K562 (cell line): ENCODE measurements around the gene MOB1A. TPM values are rescaled to one million over a fixed set of nuclear protein-coding genes. Genes with fewer than 3 reads are reported as not detected.
A peak's percentile ranks its signal among the peaks of the same experiment; 100 is the strongest.

Experiments used
- ATAC-seq: fragments of 200-7000 bp; cut with Tn5 transposase; 3 replicates; pipeline ENCODE4 v1.9.1; 2020; ENCODE audit warnings: moderate library complexity
- BruUV-seq: library from RNA; stranded (reverse); fragments of 400-500 nt; replicated peaks from 2 replicates; lab custom pipeline; 2021; lab: Mats Ljungman, UMichigan
- CTCF ChIA-PET: fragments of 300-600 bp; formaldehyde crosslinking; extraction: SDS; loops from one replicate; lab custom pipeline; 2021; ENCODE audit warnings: low intra/inter-chr PET ratio; lab: Yijun Ruan, JAX
- POLR2A ChIA-PET: fragments of 300-600, 350-650 bp; sonication (Branson Sonifier 250); formaldehyde crosslinking; extraction: SDS; loops from one replicate; lab custom pipeline; 2021; ENCODE audit warnings: antibody characterized with exemption, inconsistent platforms; lab: Yijun Ruan, JAX
- DNase-seq, 4 experiments: peaks; one replicate each; pipeline versions ENCODE4 v3.0.0 to v3.0.0-alpha.2; 2011 to 2018; ENCODE audit warnings: low spot score in 3 of 4, mixed read lengths in 3 of 4; ENCODE audit errors: extremely low read depth in 1 of 4
- FAIRE-seq: peaks from 2 replicates; lab custom pipeline; 2011; peaks lifted over from hg19 to GRCh38; lab: Jason Lieb, UNC
- H2AFZ ChIP-seq: 2 replicates; pipeline ENCODE4 v1.6.0; 2011; ENCODE audit warnings: low read depth, low read length, control low read depth, inconsistent platforms
- H3K27ac ChIP-seq: fragments of 200-600 bp; 3 replicates; pipeline ENCODE4 v1.8.0; 2011; ENCODE audit warnings: low read depth, mild to moderate bottlenecking, control low read depth, inconsistent platforms, low read length, moderate library complexity, mixed read lengths; ENCODE audit errors: extremely low read depth
- H3K27me3 ChIP-seq, 2 experiments: fragments of 300-600 bp in 1 of 2; 2 replicates in 1 of 2; 3 replicates in 1 of 2; pipeline versions ENCODE4 v1.6.0 to v1.8.0; 2011; ENCODE audit warnings: inconsistent platforms in 2 of 2, low read length in 2 of 2, mild to moderate bottlenecking in 1 of 2, mixed read lengths in 1 of 2, moderate library complexity in 1 of 2; ENCODE audit not compliant: control insufficient read depth in 2 of 2, insufficient read depth in 2 of 2
- H3K36me3 ChIP-seq: fragments of 300-600 bp; 3 replicates; pipeline ENCODE4 v1.8.0; 2011; ENCODE audit warnings: mild to moderate bottlenecking, low read length, inconsistent platforms; ENCODE audit not compliant: control insufficient read depth, insufficient read depth
- H3K4me1 ChIP-seq, 2 experiments: fragments of 200-600 bp in 1 of 2; replicated peaks in 1 of 2; 2 replicates in 1 of 2; 3 replicates in 1 of 2; pipeline versions ENCODE4 v1.5.1 to v1.8.0; 2011; ENCODE audit warnings: inconsistent platforms in 2 of 2, low read length in 2 of 2, mild to moderate bottlenecking in 1 of 2, mixed read lengths in 1 of 2, moderate library complexity in 1 of 2; ENCODE audit not compliant: control insufficient read depth in 2 of 2, insufficient read depth in 2 of 2
- H3K4me2 ChIP-seq: 2 replicates; pipeline ENCODE4 v1.6.1; 2011; ENCODE audit warnings: low read length, control low read depth, inconsistent platforms, mixed read lengths; ENCODE audit not compliant: insufficient read depth
- H3K4me3 ChIP-seq: fragments of 200-600 bp; sonication (generic), shearing (Covaris generic); 2 replicates; pipeline ENCODE4 v1.5.1; 2016; ENCODE audit warnings: control low read depth, inconsistent platforms
- H3K79me2 ChIP-seq: fragments of 200-600 bp; 3 replicates; pipeline ENCODE4 v1.8.0; 2011; ENCODE audit warnings: low read length, inconsistent platforms; ENCODE audit not compliant: control insufficient read depth, insufficient read depth
- H3K9ac ChIP-seq, 2 experiments: 2 replicates each; pipeline versions ENCODE4 v1.6.0 to v1.6.1; 2011; ENCODE audit warnings: low read depth in 2 of 2, low read length in 2 of 2, control low read depth in 1 of 2, inconsistent platforms in 1 of 2, mild to moderate bottlenecking in 1 of 2, mixed read lengths in 1 of 2; ENCODE audit not compliant: insufficient read depth in 1 of 2
- H3K9me1 ChIP-seq: one replicate; pipeline ENCODE4 v1.6.0; 2011; ENCODE audit warnings: inconsistent platforms, mild to moderate bottlenecking, low read length, moderate library complexity; ENCODE audit not compliant: control insufficient read depth, insufficient read depth
- H3K9me3 ChIP-seq: replicated peaks from 2 replicates; pipeline ENCODE4 v1.5.1; 2011; ENCODE audit warnings: low read depth, low read length, inconsistent platforms; ENCODE audit not compliant: control insufficient read depth, insufficient read depth
- H4K20me1 ChIP-seq: replicated peaks from 2 replicates; pipeline ENCODE4 v1.6.1; 2011; ENCODE audit warnings: low read length, inconsistent platforms, mixed read lengths; ENCODE audit not compliant: control insufficient read depth, insufficient read depth
- DPF2 ChIP-seq: fragments of 450-650 bp; IDR thresholded peaks from 2 replicates; pipeline ENCODE4 v1.6.1; 2016
- GABPB2 ChIP-seq: fragments of 250-450 bp; sonication (Bioruptor Pico); conservative IDR thresholded peaks from 2 replicates; pipeline ENCODE4 v1.5.1; 2021; ENCODE audit warnings: mild to moderate bottlenecking
- MBD1 ChIP-seq: fragments of 250-450 bp; sonication (Bioruptor Pico); IDR thresholded peaks from 2 replicates; pipeline ENCODE4 v1.8.0; 2022; ENCODE audit warnings: inconsistent platforms
- NFE2 ChIP-seq: IDR thresholded peaks from 2 replicates; pipeline ENCODE4 v1.6.1; 2014; ENCODE audit warnings: antibody characterized with exemption, low read depth
- NFYB ChIP-seq: IDR thresholded peaks from 2 replicates; pipeline ENCODE4 v1.6.1; 2011; ENCODE audit warnings: mild to moderate bottlenecking, moderate library complexity; ENCODE audit not compliant: insufficient read length; ENCODE audit errors: extremely low read depth
- POLR2H ChIP-seq: IDR thresholded peaks from 2 replicates; pipeline ENCODE4 v1.6.1; 2016; ENCODE audit warnings: missing genetic modification characterization, low read depth, mild to moderate bottlenecking, control low read depth, missing compliant biosample characterization, moderate library complexity
- RBM34 ChIP-seq: fragments of 200-400 bp; formaldehyde crosslinking; IDR thresholded peaks from 2 replicates; pipeline ENCODE4 v1.6.1; 2018; ENCODE audit warnings: low read length, borderline replicate concordance; ENCODE audit not compliant: insufficient read depth
- RCOR1 ChIP-seq, 2 experiments: IDR thresholded peaks; 2 replicates each; pipeline ENCODE4 v1.6.1; 2012; ENCODE audit warnings: low read depth in 2 of 2, low read length in 2 of 2, borderline replicate concordance in 1 of 2, improper control_type of control experiment in 1 of 2
- SMAD4 ChIP-seq: fragments of 250-450 bp; sonication (Bioruptor Pico); conservative IDR thresholded peaks from 2 replicates; pipeline ENCODE4 v1.8.0; 2021; ENCODE audit warnings: inconsistent platforms, mild to moderate bottlenecking, moderate library complexity
- SMARCA4 ChIP-seq: fragments of 450-650 bp; IDR thresholded peaks from 2 replicates; pipeline ENCODE4 v1.6.1; 2016
- ZNF592 ChIP-seq: fragments of 450-650 bp; IDR thresholded peaks from 2 replicates; pipeline ENCODE4 v1.6.1; 2017; ENCODE audit warnings: antibody characterized with exemption, mild to moderate bottlenecking
- ZNF75A ChIP-seq: fragments of 450-650 bp; formaldehyde crosslinking; IDR thresholded peaks from 2 replicates; pipeline ENCODE4 v1.4.0; 2020; ENCODE audit warnings: mild to moderate bottlenecking
- ZNF764 ChIP-seq: fragments of 250-450 bp; sonication (Bioruptor Pico); IDR thresholded peaks from 2 replicates; pipeline ENCODE4 v1.4.0; 2020; ENCODE audit warnings: low read depth, mild to moderate bottlenecking, moderate library complexity
- WGBS: fragments of 100-300 bp; shearing (Covaris generic); methylation state at CpG from one replicate; pipeline ENCODE4 v1.1.6; 2016; ENCODE audit warnings: low coverage, mixed read lengths; ENCODE audit not compliant: insufficient coverage; ENCODE audit errors: missing lambda C conversion rate; 5-methylcytosine and 5-hydroxymethylcytosine counted together
- in situ Hi-C: fragments of 300-500 bp; cut with MboI; formaldehyde crosslinking; loops from 4 replicates; pipeline ENCODE4 v1.15.0; 2018; ENCODE audit warnings: inconsistent platforms, mixed read lengths
- intact Hi-C: fragments of 100-400 bp; cut with micrococcal nuclease; formaldehyde crosslinking; loops from 2 replicates; pipeline ENCODE4 v1.14.2; 2022
- polyA plus RNA-seq, 8 experiments: library from polyadenylated mRNA; depleted of rRNA in 4 of 8; stranded (reverse) in 5 of 8; unstranded in 3 of 8; fragments of >200 nt; fragmentation: Nextera tagmentation in 2 of 8; fragmentation: Illumina TruSeq in 1 of 8; extraction: Ambion mirVana in 2 of 8; extraction: Trizol in 1 of 8; gene quantifications; 2 replicates each; pipeline versions ENCODE4 v1.2.1 to v1.2.3, GENCODE V29; 2011 to 2014; ENCODE audit warnings: inconsistent platforms in 1 of 8, missing spikeins in 1 of 8
- total RNA-seq, 7 experiments: library from RNA; depleted of rRNA in 6 of 7; stranded (reverse); fragments of >200 nt in 6 of 7; fragmentation: Illumina TruSeq in 2 of 7; extraction: Trizol in 2 of 7; gene quantifications; 2 replicates each; pipeline versions ENCODE4 v1.2.1 to v1.2.3, GENCODE V29; 2011 to 2021; ENCODE audit warnings: low replicate concordance in 1 of 7
- TF ChIP-seq, protein P1 (sequence below), 2 experiments: fragments of 450-650 bp in 1 of 2; sonication (generic) in 1 of 2; formaldehyde crosslinking in 1 of 2; IDR thresholded peaks in 1 of 2; conservative IDR thresholded peaks in 1 of 2; 2 replicates each; pipeline versions ENCODE4 v1.6.1 to v1.8.1; 2016 to 2023; ENCODE audit warnings: mild to moderate bottlenecking in 2 of 2, moderate library complexity in 2 of 2, inconsistent platforms in 1 of 2, missing genetic modification reagents in 1 of 2

Gene MOB1A
- total and polyA plus RNA-seq, 9 of the 15 experiments (the other 6 are each of a cell fraction or from before 2014, with no cell fraction given) = 24.8 to 100 (median 60.2) TPM

DNA sequence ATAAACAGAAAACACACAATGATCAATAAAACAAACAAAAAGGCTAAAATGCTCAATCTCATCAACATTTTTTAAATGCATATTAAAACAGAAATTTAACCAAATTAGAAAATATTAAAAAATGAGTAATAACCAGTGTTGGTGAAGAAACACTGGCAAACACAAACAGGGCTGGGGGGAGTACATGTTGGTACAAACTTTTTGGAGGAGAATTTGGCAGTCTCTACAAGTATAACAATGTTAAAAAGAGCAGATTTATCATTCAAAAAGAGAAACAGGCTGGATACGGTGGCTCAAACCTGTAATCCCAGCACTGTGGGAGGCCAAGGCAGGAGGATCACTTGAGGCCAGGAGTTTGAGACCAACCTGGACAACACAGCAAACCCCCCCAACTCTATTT is 13.9 kb downstream of the MOB1A start (continued):
- TF ChIP-seq NFYB = no peak
- TF ChIP-seq, all 486 proteins: peak for 10

DNA sequence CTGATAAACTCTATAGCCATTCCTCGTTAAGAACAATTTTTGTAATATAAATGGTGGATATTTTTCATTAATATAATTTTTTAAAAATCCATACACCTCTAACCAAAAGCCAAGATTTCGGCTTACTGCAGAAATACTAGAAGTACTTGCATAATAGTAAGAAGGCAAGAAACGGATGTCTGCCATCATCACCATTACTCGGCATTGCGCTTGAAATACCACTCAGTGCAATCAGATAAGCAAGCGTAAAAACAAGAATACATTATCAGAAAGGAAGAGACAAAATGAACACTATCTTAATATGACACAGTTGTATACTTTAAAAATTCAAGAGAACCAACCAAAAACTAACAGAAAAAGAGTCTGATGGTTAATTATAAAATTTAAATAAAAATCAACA is 15.7 kb downstream of the MOB1A start:
- Histone ChIP-seq H3K36me3 (peaks cover 95% of the 10 kb centered on the region), H3K27me3 (no peaks in the 10 kb centered on the region), H4K20me1 (no peaks in the 10 kb centered on the region), H3K9me1 (no peaks in the 10 kb centered on the region), H3K4me1 (peaks cover 0 to 9% of the 10 kb centered on the region in 2 experiments; a peak in 3 of 5 replicates), H3K9me3 (peaks cover 3% of the 10 kb centered on the region; the same call in 1 of the 2 replicates), H3K4me2 (no peak overlapping the region), H3K27ac (no peak overlapping the region), H3K79me2 (peaks cover 45% of the 10 kb centered on the region), H3K9ac (no peak overlapping the region), H2AFZ (no peak overlapping the region), H3K4me3 (no peak overlapping the region)
- POLR2A ChIA-PET = interaction anchor here (0.8 to 3.1 kb wide), 7 partner anchors 8 to 35 kb away, joined by 3 to 18 read pairs (median 6); partner anchors contain the start of genes BOLA3, MOB1A and MTHFD2
- in situ Hi-C loops = no loop called here
- CTCF ChIA-PET = no interaction called here
- ATAC-seq (peak; percentile 58), DNase-seq (no peak), FAIRE-seq (peak; percentile 61)
- WGBS = 42% methylated on average over 6 of the region's 6 CpGs
- BruUV-seq = no TSS peak
- intact Hi-C loops = no loop called here
- TF ChIP-seq NFE2 (peak; percentile 17; the same call in 1 of the 2 replicates), ZNF75A (CRISPR knock-in tag) (0 out of 2 replicates have a peak, but pooled peaks have one; percentile 8), DPF2 (peak; percentile 75), RCOR1 (IDR thresholded peaks at IDR 0.05; ENCODE audit: borderline replicate concordance in 1 of 2, low read depth in 2 of 2, low read length in 2 of 2) (0 out of 4 replicates have a peak, but pooled peaks of 1 of the 2 experiments have one; percentile 13), POLR2H (tag) (no peak), ZNF592 (peak; percentile 29; the same call in 1 of the 2 replicates), MBD1 (CRISPR knock-in tag) (peak; percentile 53; the same call in 1 of the 2 replicates), SMAD4 (CRISPR knock-in tag) (0 out of 2 replicates have a peak, but pooled peaks have one; percentile 24), RBM34 (no peak), ZNF764 (CRISPR knock-in tag) (no peak), GABPB2 (no peak), SMARCA4 (0 out of 2 replicates have a peak, but pooled peaks have one; percentile 36)
- TF ChIP-seq, protein P1, sequence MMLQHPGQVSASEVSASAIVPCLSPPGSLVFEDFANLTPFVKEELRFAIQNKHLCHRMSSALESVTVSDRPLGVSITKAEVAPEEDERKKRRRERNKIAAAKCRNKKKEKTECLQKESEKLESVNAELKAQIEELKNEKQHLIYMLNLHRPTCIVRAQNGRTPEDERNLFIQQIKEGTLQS (IDR thresholded peaks at IDR 0.05) = peak; percentile 40; the same call in 1 of the 2 replicates
- TF ChIP-seq, protein P1 (CRISPR knock-in tag; conservative IDR thresholded peaks at IDR 0.05) = no peak
